ENCODE results near the gene EXPH5.
"Not testable (repeated sequence)": the region's sequence is repeated elsewhere in the genome, so short reads cannot be mapped to it uniquely, and the experiment has no call there.

GRCh38 chr11:108641752-108642151 lies 48.2 kb upstream of the EXPH5 start:
- TF ChIP-seq ZNF785 (tag by site-specific recombination; IDR thresholded peaks at IDR 0.05); CTCF (tag by site-specific recombination; IDR thresholded peaks at IDR 0.05); ZNF138 (tag by site-specific recombination; IDR thresholded peaks at IDR 0.05; ENCODE audit: borderline replicate concordance); TCF7L2 (IDR thresholded peaks at IDR 0.05; ENCODE audit: borderline replicate concordance, low read depth, low read length); ZBTB48 (tag by site-specific recombination; IDR thresholded peaks at IDR 0.05): not testable (repeated sequence)
